ENCODE results near the gene FILIP1. TPM values are rescaled to one million over a fixed set of nuclear protein-coding genes. Genes with fewer than 3 reads are reported as not detected.

Gene FILIP1
- total and polyA plus RNA-seq, 2 of the 8 experiments (the other 6 are each of a cell fraction or from before 2014, with no cell fraction given): 2.4 to 5.7 TPM

- no peak for TF ChIP-seq ASH2L (IDR thresholded peaks at IDR 0.05; ENCODE audit: low read length)
- TF ChIP-seq TAF1 (IDR thresholded peaks at IDR 0.05; ENCODE audit: low read depth, low read length): no peak
- TF ChIP-seq CREB1 (IDR thresholded peaks at IDR 0.05): no peak
- no peak for TF ChIP-seq MAFK (IDR thresholded peaks at IDR 0.05; ENCODE audit: low read depth, low read length)
- no peak for TF ChIP-seq BRCA1 (IDR thresholded peaks at IDR 0.05; ENCODE audit: low read depth, low read length)
- TF ChIP-seq SAP30 (IDR thresholded peaks at IDR 0.05; ENCODE audit: insufficient read depth, insufficient replicate concordance, low read length): no peak
- no peak for TF ChIP-seq SP4 (IDR thresholded peaks at IDR 0.05; ENCODE audit: low read length)
- TF ChIP-seq ZNF274 (IDR thresholded peaks at IDR 0.05; ENCODE audit: borderline replicate concordance, extremely low read depth, low read length): no peak
- no peak for TF ChIP-seq POLR2AphosphoS5 (IDR thresholded peaks at IDR 0.05; ENCODE audit: low read depth, low read length)
- TF ChIP-seq KDM1A (IDR thresholded peaks at IDR 0.05; ENCODE audit: borderline replicate concordance, low read length): no peak
Measured at GRCh38 chr6:75381877-75382633, 111.5 kb downstream of the FILIP1 start (continued).

Measured in H1 (cell line).